NB4 (cell line): Measurements from ENCODE around the gene LRP1B.

Experiments
- DNase-seq: peaks from one replicate; pipeline ENCODE4 v3.0.0; 2010; ENCODE audit warnings: low read depth
- H3K4me3 ChIP-seq: one replicate; pipeline ENCODE4 v1.5.1; 2011; ENCODE audit warnings: mild to moderate bottlenecking, low read depth, low read length, moderate library complexity
- MYC ChIP-seq: IDR thresholded peaks from 2 replicates; pipeline ENCODE4 v1.6.1; 2011; ENCODE audit warnings: low read depth, low read length
- POLR2A ChIP-seq: IDR thresholded peaks from 2 replicates; pipeline ENCODE4 v1.6.1; 2011; ENCODE audit warnings: mild to moderate bottlenecking; ENCODE audit not compliant: insufficient read length; ENCODE audit errors: extremely low read depth
- TF ChIP-seq, protein P1 (sequence below): IDR thresholded peaks from one replicate; pipeline ENCODE4 v1.5.1; 2012; ENCODE audit warnings: low read depth, low read length
- TF ChIP-seq, protein P2 (sequence below): IDR thresholded peaks from 2 replicates; pipeline ENCODE4 v1.6.1; 2011; ENCODE audit warnings: low read depth, low read length

LRP1B gene

DNA sequence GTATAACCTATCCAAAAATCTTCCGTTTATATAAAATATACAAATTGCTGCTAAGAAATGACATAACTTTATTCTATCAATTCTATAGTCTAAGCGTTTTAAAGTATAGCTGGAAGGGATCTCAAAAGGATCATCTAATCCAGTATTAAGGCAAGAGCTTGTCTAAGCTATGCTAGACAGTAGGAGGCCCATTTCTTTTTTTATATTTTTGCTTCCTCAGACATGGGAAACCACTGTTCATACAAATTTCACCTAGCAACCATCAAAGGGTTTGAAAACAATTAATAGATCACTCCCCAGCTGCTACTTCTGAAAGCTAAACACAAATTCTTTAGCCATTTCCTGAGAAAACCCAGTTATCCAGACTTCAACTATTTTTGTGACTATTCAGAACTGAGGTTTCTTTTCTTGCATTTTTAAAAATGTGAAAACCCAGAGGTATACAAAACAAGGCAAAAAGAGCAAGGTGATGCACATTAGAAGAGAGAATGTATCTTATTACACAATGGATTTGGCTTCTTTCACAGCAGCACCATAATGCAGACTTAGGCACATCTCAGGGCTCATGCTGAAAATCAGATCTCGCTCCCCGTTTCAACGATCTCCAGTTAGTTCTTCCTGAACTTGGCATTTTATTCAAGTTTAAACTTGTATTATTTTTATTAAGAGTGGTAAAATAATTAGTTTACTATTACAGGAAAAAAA lies 274.4 kb downstream of the LRP1B start:
- no peak for DNase-seq
- H3K4me3 ChIP-seq = no peak overlapping the region
- TF ChIP-seq POLR2A = no peak
- TF ChIP-seq MYC = no peak
- TF ChIP-seq, protein P1, sequence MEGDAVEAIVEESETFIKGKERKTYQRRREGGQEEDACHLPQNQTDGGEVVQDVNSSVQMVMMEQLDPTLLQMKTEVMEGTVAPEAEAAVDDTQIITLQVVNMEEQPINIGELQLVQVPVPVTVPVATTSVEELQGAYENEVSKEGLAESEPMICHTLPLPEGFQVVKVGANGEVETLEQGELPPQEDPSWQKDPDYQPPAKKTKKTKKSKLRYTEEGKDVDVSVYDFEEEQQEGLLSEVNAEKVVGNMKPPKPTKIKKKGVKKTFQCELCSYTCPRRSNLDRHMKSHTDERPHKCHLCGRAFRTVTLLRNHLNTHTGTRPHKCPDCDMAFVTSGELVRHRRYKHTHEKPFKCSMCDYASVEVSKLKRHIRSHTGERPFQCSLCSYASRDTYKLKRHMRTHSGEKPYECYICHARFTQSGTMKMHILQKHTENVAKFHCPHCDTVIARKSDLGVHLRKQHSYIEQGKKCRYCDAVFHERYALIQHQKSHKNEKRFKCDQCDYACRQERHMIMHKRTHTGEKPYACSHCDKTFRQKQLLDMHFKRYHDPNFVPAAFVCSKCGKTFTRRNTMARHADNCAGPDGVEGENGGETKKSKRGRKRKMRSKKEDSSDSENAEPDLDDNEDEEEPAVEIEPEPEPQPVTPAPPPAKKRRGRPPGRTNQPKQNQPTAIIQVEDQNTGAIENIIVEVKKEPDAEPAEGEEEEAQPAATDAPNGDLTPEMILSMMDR = no peak
- TF ChIP-seq, protein P2, sequence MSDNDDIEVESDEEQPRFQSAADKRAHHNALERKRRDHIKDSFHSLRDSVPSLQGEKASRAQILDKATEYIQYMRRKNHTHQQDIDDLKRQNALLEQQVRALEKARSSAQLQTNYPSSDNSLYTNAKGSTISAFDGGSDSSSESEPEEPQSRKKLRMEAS = no peak

DNA sequence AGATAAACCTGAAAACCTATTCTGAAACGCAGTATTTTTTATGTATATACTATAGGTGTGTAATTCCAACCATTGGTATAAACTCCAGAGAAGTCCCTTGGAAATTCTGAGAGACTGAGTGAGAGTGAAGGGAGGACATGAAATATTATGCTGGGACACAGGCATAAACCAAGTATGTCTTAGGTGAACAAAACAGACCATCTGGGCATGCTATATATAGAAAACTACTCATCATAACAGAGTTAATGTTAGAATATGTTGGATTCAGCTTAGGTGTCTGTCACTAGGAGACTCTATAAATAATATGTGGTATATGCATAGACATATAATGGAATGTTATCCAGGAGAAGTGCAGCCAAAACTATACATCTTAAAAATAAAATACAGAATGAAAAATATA lies 282.6 kb downstream of the LRP1B start:
- DNase-seq = no peak
- TF ChIP-seq, protein P1 = no peak
- TF ChIP-seq MYC = no peak
- TF ChIP-seq, protein P2 = no peak
- no peak for TF ChIP-seq POLR2A
- H3K4me3 ChIP-seq = no peak overlapping the region

DNA sequence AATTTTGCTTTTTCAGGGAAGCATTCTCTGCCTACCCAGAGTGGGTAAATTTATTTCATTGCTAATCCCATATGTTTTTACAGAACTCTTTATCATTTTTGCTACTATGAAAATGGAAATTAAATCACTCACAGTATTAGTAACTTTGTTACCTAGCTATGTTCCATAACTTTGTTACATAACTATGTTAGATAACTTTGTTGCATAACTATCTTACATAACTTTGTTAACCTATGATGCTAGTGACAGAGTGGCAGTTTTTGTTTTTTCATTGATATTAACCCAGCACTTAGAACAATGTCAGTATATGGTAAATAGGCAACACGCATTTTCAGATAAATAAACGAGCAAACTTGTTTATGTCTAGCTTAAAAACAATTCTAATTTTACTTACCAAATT lies 286.6 kb downstream of the LRP1B start:
- TF ChIP-seq, protein P2 = no peak
- TF ChIP-seq POLR2A = no peak
- no peak for TF ChIP-seq MYC
- TF ChIP-seq, protein P1 = no peak
- DNase-seq = no peak

DNA sequence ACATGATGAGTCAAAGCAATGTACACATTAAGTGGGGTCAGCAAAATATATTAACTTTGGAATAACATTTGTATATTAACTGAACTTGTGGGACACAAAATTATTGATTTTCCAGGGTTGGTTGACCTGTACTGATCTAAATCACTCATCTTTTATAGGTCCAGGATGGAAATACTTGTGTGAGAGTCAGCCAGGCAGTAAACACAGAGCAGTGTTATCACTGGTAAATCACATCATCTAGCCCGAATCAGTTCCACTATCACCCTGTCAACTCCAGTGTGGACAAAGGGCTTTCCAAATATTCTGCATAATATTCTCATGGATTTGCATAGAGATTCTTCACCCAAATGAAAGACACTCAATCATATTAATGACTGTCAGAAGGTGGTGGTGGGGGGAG lies 295.7 kb downstream of the LRP1B start:
- H3K4me3 ChIP-seq = no peak overlapping the region
- DNase-seq = no peak
- no peak for TF ChIP-seq POLR2A
- TF ChIP-seq, protein P2 = no peak
- no peak for TF ChIP-seq MYC
- TF ChIP-seq, protein P1 = no peak

More for the DNA sequence above, 286.6 kb downstream of the LRP1B start:
- no peak overlapping the region for H3K4me3 ChIP-seq

DNA sequence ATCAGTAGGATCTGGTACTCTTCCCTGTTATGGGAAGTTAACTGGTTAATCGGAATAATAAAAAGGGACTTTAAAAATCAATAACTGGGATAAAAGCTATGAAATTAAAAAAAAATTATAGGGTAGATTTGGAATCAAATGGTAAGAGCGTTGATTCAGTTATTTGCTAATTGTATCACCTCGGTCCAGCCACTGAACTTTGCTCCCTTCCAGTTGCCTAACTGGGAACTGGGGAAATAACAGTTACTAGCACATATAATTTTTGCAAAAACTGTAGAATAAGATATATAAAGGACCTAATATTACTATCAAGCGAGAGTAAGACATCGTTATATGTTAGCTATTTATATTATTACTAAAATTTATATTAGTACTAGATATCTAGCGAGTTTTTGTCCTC lies 302.1 kb downstream of the LRP1B start:
- H3K4me3 ChIP-seq = no peak overlapping the region
- TF ChIP-seq POLR2A (no peak), MYC (no peak)
- TF ChIP-seq, protein P2 = no peak
- TF ChIP-seq, protein P1 = no peak
- DNase-seq = no peak
